NCI-H345 treated with DMSO at 0.1 percent for 48 hours (cell line): ENCODE results near the gene REEP1.

Source experiments
- DNase-seq: peaks from one replicate; lab custom pipeline; 2025; ENCODE audit not compliant: unreplicated experiment; lab: John Stamatoyannopoulos, UW

REEP1 gene, protein sequence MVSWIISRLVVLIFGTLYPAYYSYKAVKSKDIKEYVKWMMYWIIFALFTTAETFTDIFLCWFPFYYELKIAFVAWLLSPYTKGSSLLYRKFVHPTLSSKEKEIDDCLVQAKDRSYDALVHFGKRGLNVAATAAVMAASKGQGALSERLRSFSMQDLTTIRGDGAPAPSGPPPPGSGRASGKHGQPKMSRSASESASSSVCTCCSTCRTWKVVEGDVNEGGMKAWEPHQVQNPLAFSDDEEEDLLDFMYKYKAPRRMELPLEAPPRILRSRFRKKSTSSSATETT

DNA sequence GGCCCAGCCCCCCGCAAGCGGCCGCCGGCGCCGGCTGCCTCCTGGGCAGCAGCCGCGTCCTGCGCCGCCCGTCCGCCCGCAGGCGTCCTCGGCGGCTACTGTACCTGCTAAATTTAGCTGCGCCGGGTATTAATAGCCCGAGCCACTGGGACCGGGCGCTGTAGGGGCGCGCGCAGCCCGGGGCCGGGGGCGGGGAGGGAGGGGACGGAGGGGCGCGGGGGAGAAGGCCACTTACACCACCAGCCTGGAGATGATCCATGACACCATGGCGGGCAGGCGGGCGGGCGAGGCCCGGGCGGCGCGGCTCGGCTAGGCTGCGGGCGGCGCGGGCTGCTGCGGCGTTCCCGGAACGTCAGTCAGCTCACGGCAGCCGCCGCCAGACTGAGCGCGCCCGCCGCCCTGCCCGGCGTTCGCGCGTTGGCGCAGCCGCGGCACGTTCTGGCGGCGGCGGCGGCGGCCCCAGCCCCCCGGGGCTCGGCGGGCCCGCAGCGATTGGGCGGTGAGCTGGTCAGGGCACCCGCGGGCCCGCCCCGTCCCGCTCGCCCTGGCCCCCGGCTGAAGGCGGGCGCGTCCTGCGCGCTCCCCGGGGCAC is at the start of gene REEP1:
TSS of gene REEP1 (minus strand) at position 383 of the 592 bp plus-strand sequence. CDS start at position 267, 116 bp downstream.
- DNase-seq, result no peak

GRCh38 chr2:86383844-86384243 is 46.4 kb upstream of the REEP1 start:
- no peak for DNase-seq

DNA sequence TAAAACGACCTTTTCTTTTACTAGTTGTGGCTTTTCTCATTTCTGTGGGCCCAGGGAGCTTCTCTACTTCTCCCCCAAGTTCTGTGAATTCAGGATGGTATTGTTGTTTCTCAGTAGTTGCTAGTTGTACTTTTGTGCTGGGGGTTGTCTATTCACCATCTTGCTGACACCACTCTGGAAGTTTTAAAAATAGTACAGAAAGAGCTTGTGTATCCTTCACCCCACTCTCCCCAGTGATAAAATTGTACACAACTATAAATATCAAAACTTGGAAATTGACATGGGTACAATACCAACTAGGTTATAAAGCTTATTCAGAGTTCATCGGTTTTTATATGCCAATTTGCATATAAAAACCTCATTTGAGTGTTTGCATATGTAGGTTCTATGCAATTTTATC is 45.3 kb upstream of the REEP1 start:
- no peak for DNase-seq

GRCh38 chr2:86382108-86382507 is 44.7 kb upstream of the REEP1 start:
- DNase-seq, result no peak

DNA sequence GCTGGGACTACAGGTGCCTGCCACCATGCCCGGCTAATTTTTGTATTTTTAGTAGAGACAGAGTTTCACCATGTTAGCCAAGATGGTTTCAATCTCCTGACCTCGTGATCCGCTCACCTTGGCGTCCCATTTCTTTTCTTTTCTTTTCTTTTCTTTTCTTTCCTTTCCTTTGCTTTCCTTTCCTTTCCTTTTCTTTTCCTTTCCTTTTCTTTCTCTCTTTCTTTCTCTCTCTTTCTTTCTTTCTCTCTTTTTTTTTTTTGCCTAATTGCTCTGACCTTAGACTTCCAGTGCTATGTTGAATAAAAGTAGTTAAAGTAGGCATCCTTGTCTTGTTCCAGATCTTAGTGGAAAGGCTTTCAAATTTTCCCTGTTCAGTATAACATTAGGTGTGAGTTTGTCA is 41.0 kb upstream of the REEP1 start:
- no peak for DNase-seq

DNA sequence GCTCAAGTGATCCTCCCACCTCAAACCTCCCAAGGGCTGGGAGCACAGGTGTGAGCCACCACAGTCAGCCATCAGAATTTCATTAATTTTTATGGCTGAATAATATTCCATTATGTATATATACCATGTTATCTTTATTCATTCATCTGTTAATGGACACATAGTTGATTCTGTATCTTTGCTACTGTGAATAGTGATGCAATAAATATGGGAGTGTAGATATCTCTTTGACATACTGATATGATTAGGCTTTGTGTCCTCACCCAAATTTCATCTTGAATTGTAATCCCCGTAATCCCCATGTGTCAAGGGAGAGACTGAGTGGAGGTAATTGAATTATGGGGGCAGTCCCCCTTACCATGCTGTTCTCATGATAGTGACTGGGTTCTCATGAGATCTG is 38.2 kb upstream of the REEP1 start:
- DNase-seq, result no peak

DNA sequence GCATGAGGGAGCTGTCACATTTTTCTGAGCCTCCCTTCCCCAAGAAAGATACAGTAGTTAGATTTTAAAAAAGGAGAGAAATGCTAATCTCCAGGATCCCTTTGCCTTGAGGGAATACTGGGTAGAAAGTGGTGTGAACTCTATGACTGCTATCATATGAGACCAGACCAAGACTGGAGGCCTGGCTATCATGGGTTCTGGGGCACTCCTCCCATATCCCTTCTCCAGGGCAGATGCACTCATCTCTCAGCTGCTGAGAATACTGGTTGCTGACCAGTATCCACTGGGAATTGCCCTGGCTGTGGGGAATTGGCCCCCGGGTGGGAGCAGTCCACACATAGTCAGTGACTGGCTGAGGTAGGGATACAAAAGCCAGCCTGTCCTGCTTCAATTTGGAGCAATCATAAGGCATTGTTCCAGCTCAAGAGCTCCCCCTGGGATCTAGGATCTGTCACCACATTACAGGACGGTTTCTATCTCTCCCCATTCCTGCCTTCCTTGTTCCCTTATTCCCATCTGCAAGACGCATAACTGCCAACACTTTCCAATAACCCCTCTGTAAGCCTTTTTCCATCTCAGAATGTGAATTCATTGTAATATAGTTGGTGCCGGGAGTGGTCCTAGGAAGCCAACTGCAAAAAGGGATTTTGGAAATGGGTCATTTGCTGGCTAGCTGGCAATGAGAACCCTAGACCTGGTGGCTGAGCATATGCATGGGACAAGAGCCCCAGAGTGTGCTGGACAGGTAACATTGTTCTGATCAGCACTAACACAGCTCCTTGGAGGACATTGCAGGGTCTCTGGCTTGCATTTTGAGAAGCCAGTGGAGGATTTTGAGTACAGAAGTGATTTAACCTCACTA is 35.4 kb upstream of the REEP1 start:
- peak; percentile 16 for DNase-seq

GRCh38 chr2:86372133-86372532 is 34.7 kb upstream of the REEP1 start:
- DNase-seq, result no peak

DNA sequence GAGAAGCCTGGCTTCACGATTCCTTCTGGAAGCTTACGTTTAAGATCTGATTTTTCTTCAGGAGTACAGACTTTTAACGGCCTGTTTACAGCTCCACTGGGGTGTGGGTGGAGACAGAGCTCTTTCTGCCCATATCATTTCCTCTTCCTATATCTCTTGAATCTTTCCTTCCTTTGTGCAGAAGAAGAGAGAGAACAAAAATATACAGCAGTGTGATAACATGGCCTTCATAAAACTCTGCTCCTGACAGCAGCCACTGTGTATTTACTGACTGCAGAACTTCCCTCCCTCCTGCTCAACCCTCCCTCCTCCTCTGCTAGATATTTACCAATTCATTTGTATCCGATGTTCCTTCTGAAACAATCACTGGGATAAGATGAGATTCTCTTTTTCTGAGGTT is 34.1 kb upstream of the REEP1 start:
- no peak for DNase-seq

GRCh38 chr2:86370579-86370978 is 33.2 kb upstream of the REEP1 start:
- DNase-seq, result no peak

DNA sequence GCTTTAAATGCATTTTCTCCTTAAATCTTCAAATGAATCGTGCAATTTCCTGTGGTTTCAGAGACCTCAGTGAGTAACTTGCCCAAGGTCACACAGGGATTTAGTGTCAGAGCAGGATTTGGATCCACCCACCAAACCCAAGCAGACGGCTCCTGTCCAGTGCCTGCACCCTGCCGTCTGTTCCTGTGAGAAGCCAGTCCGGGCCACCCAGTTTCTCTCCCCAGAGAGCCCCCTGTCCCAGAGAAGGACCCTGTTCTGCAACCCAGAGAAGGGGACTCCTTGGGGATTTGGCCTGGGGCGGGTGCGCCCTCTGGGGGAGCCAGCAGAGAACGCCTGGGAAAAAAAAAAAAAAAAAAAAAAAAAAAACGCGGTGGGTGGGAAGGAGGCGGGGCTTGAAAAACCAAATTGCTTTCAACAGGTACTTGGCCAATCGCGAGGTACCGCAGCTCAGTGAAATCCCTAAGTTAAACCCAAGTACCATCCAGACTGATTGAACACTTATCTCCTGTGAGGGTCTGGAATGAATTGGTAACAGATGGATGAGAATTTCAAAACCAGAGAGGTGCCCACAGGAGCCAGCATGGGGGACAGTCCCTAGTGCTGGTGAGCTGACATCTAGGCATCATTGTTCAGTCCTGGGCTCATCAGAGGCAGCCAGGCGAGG is 30.9 kb upstream of the REEP1 start:
- DNase-seq, result no peak

- no peak for DNase-seq
Observed at GRCh38 chr2:86367499-86367777, 30.0 kb upstream of the REEP1 start.

- DNase-seq, result no peak
Observed at GRCh38 chr2:86366651-86367498, 29.4 kb upstream of the REEP1 start.

GRCh38 chr2:86364894-86365293 is 27.5 kb upstream of the REEP1 start:
- no peak for DNase-seq

- DNase-seq, result no peak
Observed at GRCh38 chr2:86360776-86361175, 23.4 kb upstream of the REEP1 start.

- DNase-seq, result no peak
Observed at GRCh38 chr2:86358957-86359356, 21.5 kb upstream of the REEP1 start.

GRCh38 chr2:86357392-86357963 is 20.1 kb upstream of the REEP1 start:
- DNase-seq, result no peak

DNA sequence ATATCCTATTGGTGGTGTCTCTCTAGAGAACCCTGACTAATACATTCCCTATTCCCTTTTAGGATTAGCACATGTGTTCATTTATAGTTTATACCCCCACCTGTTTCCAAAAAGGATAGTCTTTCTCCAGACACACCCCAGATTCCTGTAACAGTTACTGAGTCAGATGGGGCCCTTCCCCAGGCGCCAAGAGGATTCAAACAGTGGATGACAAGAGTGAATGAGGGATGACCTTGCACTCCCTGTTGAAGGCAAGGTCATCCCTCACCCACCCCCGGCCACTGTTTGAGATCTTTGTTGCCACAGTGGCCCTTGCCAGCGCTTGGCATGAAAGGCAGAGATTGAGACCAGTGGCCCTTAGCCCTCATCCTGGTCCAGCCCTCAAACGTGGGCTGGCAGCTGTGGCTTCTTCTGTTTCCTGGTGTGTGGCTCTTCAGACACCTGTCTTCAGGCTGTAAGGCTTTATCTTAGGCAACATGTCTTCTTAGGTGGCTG is 15.3 kb upstream of the REEP1 start:
- DNase-seq, result no peak

GRCh38 chr2:86352137-86352726 is 14.8 kb upstream of the REEP1 start:
- DNase-seq, result no peak

GRCh38 chr2:86350751-86351150 is 13.3 kb upstream of the REEP1 start:
- no peak for DNase-seq
